ENCODE measurements around the gene TMEM214.

GRCh38 chr2:27029051-27029450 is 3.7 kb upstream of the TMEM214 start:
- TF ChIP-seq CTCF (IDR thresholded peaks at IDR 0.05) (no peak), EP300 (IDR thresholded peaks at IDR 0.05) (no peak)

Measured in esophagus muscularis mucosa (tissue), 3 donors.